H1 (cell line): Measurements from ENCODE around the gene EYA2. TPM values are rescaled to one million over a fixed set of nuclear protein-coding genes. Genes with fewer than 3 reads are reported as not detected.

ENCODE experiments used
- CTCF ChIA-PET: fragments of 300-600 bp; sonication (Branson Sonifier 250); formaldehyde crosslinking; loops from one replicate; lab custom pipeline; 2021; ENCODE audit not compliant: partially characterized antibody; lab: Charles Lee
- POLR2A ChIA-PET: fragments of 300-600 bp; sonication (Branson Sonifier 250); formaldehyde crosslinking; loops from one replicate; lab custom pipeline; 2021; ENCODE audit warnings: inconsistent platforms; ENCODE audit not compliant: partially characterized antibody; lab: Charles Lee
- DNase-seq, 2 experiments: peaks; one replicate each; pipeline versions ENCODE4 v3.0.0 to v3.0.0-alpha.2; 2010 to 2022; ENCODE audit warnings: low spot score in 2 of 2, low read depth in 1 of 2, mixed read lengths in 1 of 2
- FAIRE-seq: peaks from 2 replicates; lab custom pipeline; 2011; peaks lifted over from hg19 to GRCh38; lab: Jason Lieb, UNC
- H2AFZ ChIP-seq: 2 replicates; pipeline ENCODE4 v1.8.1; 2012; ENCODE audit warnings: low read length, inconsistent platforms
- H2AK5ac ChIP-seq: 2 replicates; pipeline ENCODE4 v1.6.1; 2013; ENCODE audit warnings: low read depth, low read length
- H2BK120ac ChIP-seq: replicated peaks from 2 replicates; pipeline ENCODE3; 2013; ENCODE audit warnings: low read depth, low read length, inconsistent platforms
- H2BK12ac ChIP-seq: 2 replicates; pipeline ENCODE4 v1.6.1; 2013; ENCODE audit warnings: low read depth, low read length
- H2BK15ac ChIP-seq: 2 replicates; pipeline ENCODE4 v1.6.1; 2013; ENCODE audit warnings: low read length
- H2BK20ac ChIP-seq: 2 replicates; pipeline ENCODE4 v1.6.1; 2013; ENCODE audit warnings: low read length
- H2BK5ac ChIP-seq: 2 replicates; pipeline ENCODE4 v1.6.1; 2013; ENCODE audit warnings: low read depth, low read length
- H3K14ac ChIP-seq: 2 replicates; pipeline ENCODE4 v1.6.1; 2013; ENCODE audit warnings: inconsistent platforms; ENCODE audit not compliant: insufficient read length
- H3K18ac ChIP-seq: 2 replicates; pipeline ENCODE4 v1.6.1; 2013; ENCODE audit warnings: low read length; ENCODE audit errors: extremely low read depth
- H3K23ac ChIP-seq: 2 replicates; pipeline ENCODE4 v1.6.1; 2013; ENCODE audit warnings: inconsistent platforms; ENCODE audit not compliant: insufficient read length
- H3K23me2 ChIP-seq: 2 replicates; pipeline ENCODE4 v1.6.1; 2013; ENCODE audit warnings: low read depth, low read length
- H3K27ac ChIP-seq: 2 replicates; pipeline ENCODE4 v1.6.1; 2011; ENCODE audit warnings: low read depth, low read length, inconsistent platforms
- H3K27me3 ChIP-seq, 4 experiments: replicated peaks in 1 of 4; 1 replicate in 1 of 4; 2 replicates in 3 of 4; pipeline versions ENCODE4 v1.6.1 to v1.8.1; 2011 to 2013; ENCODE audit warnings: low read length in 3 of 4, mild to moderate bottlenecking in 3 of 4, inconsistent platforms in 2 of 4, mixed read lengths in 2 of 4, moderate library complexity in 1 of 4; ENCODE audit not compliant: control insufficient read depth in 3 of 4, insufficient read depth in 3 of 4; ENCODE audit errors: extremely low read depth in 1 of 4
- H3K36me3 ChIP-seq, 4 experiments: 2 replicates each; pipeline versions ENCODE4 v1.6.1 to v1.8.1; 2011 to 2013; ENCODE audit warnings: mild to moderate bottlenecking in 4 of 4, low read length in 3 of 4, moderate library complexity in 2 of 4, control low read depth in 1 of 4, inconsistent platforms in 1 of 4; ENCODE audit not compliant: insufficient read depth in 4 of 4, control insufficient read depth in 2 of 4
- H3K4ac ChIP-seq: replicated peaks from 2 replicates; pipeline ENCODE3; 2013; ENCODE audit warnings: low read length, low read depth, mixed read lengths, inconsistent platforms; ENCODE audit not compliant: insufficient read length
- H3K4me1 ChIP-seq, 4 experiments: replicated peaks in 1 of 4; 1 replicate in 1 of 4; 2 replicates in 3 of 4; pipeline versions ENCODE4 v1.6.1 to v1.8.1; 2011 to 2013; ENCODE audit warnings: low read length in 3 of 4, inconsistent platforms in 2 of 4, mixed read lengths in 1 of 4; ENCODE audit not compliant: insufficient read depth in 4 of 4, control insufficient read depth in 3 of 4
- H3K4me2 ChIP-seq, 2 experiments: 2 replicates each; pipeline versions ENCODE4 v1.6.1 to v1.8.1; 2011 to 2013; ENCODE audit warnings: low read depth in 2 of 2, low read length in 2 of 2, control low read depth in 1 of 2, inconsistent platforms in 1 of 2, mild to moderate bottlenecking in 1 of 2; ENCODE audit not compliant: insufficient read depth in 1 of 2
- H3K4me3 ChIP-seq, 4 experiments: fragments of 200-600, 300-600 bp in 1 of 4; sonication (generic), shearing (Covaris generic), sonication (Bioruptor Twin) in 1 of 4; 2 replicates each; pipeline versions ENCODE4 v1.5.1 to v1.8.1; 2011 to 2016; ENCODE audit warnings: low read length in 4 of 4, low read depth in 3 of 4, control low read depth in 2 of 4, inconsistent platforms in 2 of 4, mild to moderate bottlenecking in 2 of 4, mixed read lengths in 1 of 4, moderate library complexity in 1 of 4; ENCODE audit not compliant: insufficient read depth in 2 of 4; ENCODE audit errors: extremely low read depth in 1 of 4
- H3K56ac ChIP-seq: replicated peaks from 2 replicates; pipeline ENCODE3; 2013; ENCODE audit warnings: low read depth, mild to moderate bottlenecking, mixed read lengths, low read length, inconsistent platforms; ENCODE audit not compliant: insufficient read length
- H3K79me1 ChIP-seq: 2 replicates; pipeline ENCODE4 v1.6.1; 2013; ENCODE audit warnings: low read depth, low read length, control low read depth
- H3K79me2 ChIP-seq, 2 experiments: 2 replicates each; pipeline versions ENCODE4 v1.6.1 to v1.8.1; 2012 to 2013; ENCODE audit warnings: low read length in 2 of 2, mild to moderate bottlenecking in 2 of 2, inconsistent platforms in 1 of 2; ENCODE audit not compliant: insufficient read depth in 2 of 2, control insufficient read depth in 1 of 2
- H3K9ac ChIP-seq, 4 experiments: replicated peaks in 1 of 4; 1 replicate in 1 of 4; 2 replicates in 3 of 4; pipeline versions ENCODE4 v1.6.1 to v1.8.1; 2011 to 2013; ENCODE audit warnings: low read depth in 3 of 4, low read length in 3 of 4, control low read depth in 2 of 4, mild to moderate bottlenecking in 2 of 4, moderate library complexity in 2 of 4, inconsistent platforms in 1 of 4; ENCODE audit errors: extremely low read depth in 1 of 4
- H3K9me3 ChIP-seq, 2 experiments: 2 replicates each; pipeline versions ENCODE4 v1.6.1 to v1.8.1; 2012 to 2013; ENCODE audit warnings: mild to moderate bottlenecking in 2 of 2, moderate library complexity in 2 of 2, control low read depth in 1 of 2, inconsistent platforms in 1 of 2, low read depth in 1 of 2, low read length in 1 of 2, mixed read lengths in 1 of 2; ENCODE audit not compliant: insufficient read depth in 2 of 2
- H4K20me1 ChIP-seq, 2 experiments: replicated peaks in 1 of 2; 2 replicates each; pipeline versions ENCODE3 to v1.8.1; 2011 to 2013; ENCODE audit warnings: inconsistent platforms in 2 of 2, low read length in 2 of 2, mild to moderate bottlenecking in 1 of 2; ENCODE audit not compliant: insufficient read depth in 2 of 2, control insufficient read depth in 1 of 2
- H4K5ac ChIP-seq: 2 replicates; pipeline ENCODE4 v1.6.1; 2013; ENCODE audit warnings: low read length, low read depth, mixed read lengths, inconsistent platforms; ENCODE audit not compliant: insufficient read length
- H4K8ac ChIP-seq: 2 replicates; pipeline ENCODE4 v1.8.0; 2013; ENCODE audit warnings: mild to moderate bottlenecking, moderate library complexity, low read length, inconsistent platforms; ENCODE audit not compliant: insufficient read depth; ENCODE audit errors: extremely low read depth
- H4K91ac ChIP-seq: replicated peaks from 2 replicates; pipeline ENCODE3; 2013; ENCODE audit warnings: low read length, mixed read lengths, inconsistent platforms; ENCODE audit not compliant: insufficient read length
- ATF2 ChIP-seq: IDR thresholded peaks from 2 replicates; pipeline ENCODE4 v1.6.1; 2012; ENCODE audit warnings: low read length, inconsistent platforms
- EGR1 ChIP-seq: IDR thresholded peaks from 2 replicates; pipeline ENCODE4 v1.6.1; 2011; ENCODE audit warnings: low read depth, low read length, borderline replicate concordance
- EP300 ChIP-seq, 2 experiments: IDR thresholded peaks; 1 replicate in 1 of 2; 2 replicates in 1 of 2; pipeline ENCODE4 v1.6.1; 2011 to 2012; ENCODE audit warnings: low read depth in 2 of 2, low read length in 2 of 2, mild to moderate bottlenecking in 2 of 2, borderline replicate concordance in 1 of 2, inconsistent platforms in 1 of 2, moderate library complexity in 1 of 2
- JUND ChIP-seq: IDR thresholded peaks from 2 replicates; pipeline ENCODE4 v1.6.1; 2011; ENCODE audit warnings: mild to moderate bottlenecking, improper control_type of control experiment, low read length
- KDM1A ChIP-seq: fragments of 200-600, 300-600 bp; sonication (generic); IDR thresholded peaks from 2 replicates; pipeline ENCODE4 v1.7.1; 2016; ENCODE audit warnings: mild to moderate bottlenecking, low read length, borderline replicate concordance
- KDM4A ChIP-seq: IDR thresholded peaks from one replicate; pipeline ENCODE4 v1.7.1; 2012; ENCODE audit warnings: low read depth, mild to moderate bottlenecking, moderate library complexity, low read length, inconsistent platforms; ENCODE audit not compliant: severe bottlenecking
- NRF1 ChIP-seq: IDR thresholded peaks from 2 replicates; pipeline ENCODE4 v1.6.1; 2011; ENCODE audit warnings: mild to moderate bottlenecking, low read depth, low read length, improper control_type of control experiment
- PHF8 ChIP-seq: fragments of 200-600 bp; sonication (generic); conservative IDR thresholded peaks from 2 replicates; pipeline ENCODE4 v1.7.1; 2012; ENCODE audit warnings: low read depth, mild to moderate bottlenecking, inconsistent platforms, low read length, moderate library complexity
- RAD21 ChIP-seq, 2 experiments: IDR thresholded peaks in 1 of 2; conservative IDR thresholded peaks in 1 of 2; 2 replicates each; pipeline ENCODE4 v1.6.1; 2011; ENCODE audit warnings: low read depth in 2 of 2, low read length in 2 of 2, improper control_type of control experiment in 1 of 2, inconsistent platforms in 1 of 2, mild to moderate bottlenecking in 1 of 2, moderate library complexity in 1 of 2
- SRF ChIP-seq: IDR thresholded peaks from 2 replicates; pipeline ENCODE4 v1.6.1; 2011; ENCODE audit warnings: mild to moderate bottlenecking, low read depth, low read length, moderate library complexity
- TEAD4 ChIP-seq: IDR thresholded peaks from 2 replicates; pipeline ENCODE4 v1.6.1; 2012; ENCODE audit warnings: low read depth, low read length, inconsistent platforms, mixed read lengths
- WGBS, 2 experiments: shearing (Covaris generic) in 1 of 2; methylation state at CpG; one replicate each; pipeline versions ENCODE4 v1.1.6 to v1.1.7; 2013 to 2015; ENCODE audit warnings: low lambda C conversion rate in 2 of 2, mixed read lengths in 2 of 2, inconsistent platforms in 1 of 2, low coverage in 1 of 2, missing lambda C conversion rate in 1 of 2; ENCODE audit not compliant: insufficient replicate concordance in 2 of 2, insufficient coverage in 1 of 2, insufficient read length in 1 of 2; ENCODE audit errors: extremely low coverage in 1 of 2, missing lambda C conversion rate in 1 of 2; 5-methylcytosine and 5-hydroxymethylcytosine counted together
- polyA plus RNA-seq, 7 experiments: library from polyadenylated mRNA; depleted of rRNA in 3 of 7; stranded (reverse) in 5 of 7; unstranded in 2 of 7; fragments of >200 nt in 5 of 7; fragments of 200-250 nt in 2 of 7; gene quantifications; 1 replicate in 5 of 7; 2 replicates in 1 of 7; 4 replicates in 1 of 7; pipeline versions ENCODE4 v1.2.1 to v1.2.3, GENCODE V29; 2011 to 2013; ENCODE audit warnings: missing spikeins in 2 of 7, mixed read lengths in 2 of 7
- total RNA-seq: library from RNA; stranded (reverse); fragmentation: NEBNext Ultra II Directional; extraction: Animal tissue kit (Norgen Biotek cat#: 25700); gene quantifications from 2 replicates; pipeline ENCODE4 v1.2.1, GENCODE V29; 2021
- TF ChIP-seq, protein P1 (sequence below): IDR thresholded peaks from 2 replicates; pipeline ENCODE4 v1.6.1; 2012; ENCODE audit warnings: inconsistent platforms

Gene EYA2
- total and polyA plus RNA-seq, 2 of the 8 experiments (the other 6 are each of a cell fraction or from before 2014, with no cell fraction given) = 1.6 to 1.7 TPM

GRCh38 chr20:46883892-46884291 lies 10.8 kb upstream of the EYA2 start:
- H3K18ac ChIP-seq = no peak overlapping the region
- no peak overlapping the region for H2AFZ ChIP-seq
- no peak overlapping the region for H4K91ac ChIP-seq
- no peak overlapping the region for H3K27ac ChIP-seq
- H2BK120ac ChIP-seq = no peak overlapping the region
- no peaks in the 10 kb centered on the region for H3K27me3 ChIP-seq
- H3K9me3 ChIP-seq = no peaks in the 10 kb centered on the region
- 85% methylated on average over 6 of the region's 6 CpGs; no CpG with 5 or more reads in 1 of the 2 experiments for WGBS, 2 experiments
- H2BK15ac ChIP-seq = no peak overlapping the region
- ChIA-PET CTCF (no interaction called here), POLR2A (no interaction called here)
- no peak overlapping the region for H3K4me3 ChIP-seq
- H3K23me2 ChIP-seq = no peaks in the 10 kb centered on the region
- H3K4me1 ChIP-seq = no peaks in the 10 kb centered on the region; a peak in 2 of 7 replicates
- H3K4me2 ChIP-seq = no peak overlapping the region
- H3K56ac ChIP-seq = no peak overlapping the region
- H3K23ac ChIP-seq = no peak overlapping the region
- no peak overlapping the region for H3K14ac ChIP-seq
- H3K79me2 ChIP-seq = no peaks in the 10 kb centered on the region
- H2AK5ac ChIP-seq = no peak overlapping the region
- H2BK20ac ChIP-seq = no peak overlapping the region
- no peak overlapping the region for H4K5ac ChIP-seq
- no peak overlapping the region for H2BK5ac ChIP-seq
- H4K8ac ChIP-seq = no peak overlapping the region
- H3K79me1 ChIP-seq = no peaks in the 10 kb centered on the region
- H2BK12ac ChIP-seq = no peak overlapping the region
- FAIRE-seq = no peak
- H3K36me3 ChIP-seq = no peaks in the 10 kb centered on the region
- no peak for DNase-seq
- H4K20me1 ChIP-seq = no peaks in the 10 kb centered on the region
- H3K9ac ChIP-seq = no peak overlapping the region
- no peak overlapping the region for H3K4ac ChIP-seq
- TF ChIP-seq RAD21 (IDR thresholded peaks at IDR 0.05 in 1 of 2, conservative IDR thresholded peaks at IDR 0.05 in 1 of 2; ENCODE audit: low read depth in 2 of 2, low read length in 2 of 2) (no peak), NRF1 (no peak), PHF8 (no peak), ATF2 (no peak), JUND (no peak), EP300 (IDR thresholded peaks at IDR 0.05; ENCODE audit: borderline replicate concordance in 1 of 2, low read depth in 2 of 2, low read length in 2 of 2) (no peak), EGR1 (no peak), TEAD4 (no peak), KDM4A (no peak), KDM1A (no peak), SRF (no peak)
- TF ChIP-seq, protein P1, sequence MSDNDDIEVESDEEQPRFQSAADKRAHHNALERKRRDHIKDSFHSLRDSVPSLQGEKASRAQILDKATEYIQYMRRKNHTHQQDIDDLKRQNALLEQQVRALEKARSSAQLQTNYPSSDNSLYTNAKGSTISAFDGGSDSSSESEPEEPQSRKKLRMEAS = no peak
